Measurements from ENCODE around the gene SUV39H1. TPM values are rescaled to one million over a fixed set of nuclear protein-coding genes. Genes with fewer than 3 reads are reported as not detected.

SUV39H1 gene
- polyA plus RNA-seq, 1 of the 3 experiments (the other 2 are of a cell fraction) = 8.5 TPM

DNA sequence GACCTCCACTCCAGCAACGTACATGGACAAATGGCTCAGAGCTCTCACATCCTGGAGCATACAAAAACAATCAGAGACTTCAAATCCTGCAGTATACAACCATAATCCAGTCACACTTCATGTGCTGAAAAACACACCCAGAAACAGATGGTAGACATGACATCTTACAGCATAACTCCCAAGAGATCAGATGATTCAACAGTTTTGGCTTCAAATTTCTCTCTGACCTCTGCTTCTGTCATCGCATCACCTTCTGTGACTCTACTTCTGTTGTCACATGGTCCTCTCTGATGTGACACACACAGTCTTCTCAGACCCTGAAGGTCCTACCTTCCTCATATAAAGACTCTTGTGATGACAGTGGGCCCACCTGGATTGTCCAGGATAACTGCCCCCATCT, 18.5 kb downstream of the SUV39H1 start:
- no peaks in the 10 kb centered on the region; the same call in 1 of the 2 replicates for H3K27me3 ChIP-seq (ENCODE audit: insufficient read depth)
- ChIA-PET POLR2A (no interaction called here), CTCF (no interaction called here)
- H3K27ac ChIP-seq (ENCODE audit: low read depth in 2 of 2, low read length in 1 of 2) = no peak overlapping the region
- 29% methylated on average over 2 of the region's 2 CpGs for WGBS (ENCODE audit: low lambda C conversion rate)
- no peaks in the 10 kb centered on the region for H3F3A ChIP-seq (replicated peaks; ENCODE audit: insufficient read depth)
- H3K36me3 ChIP-seq (replicated peaks in 1 of 2; ENCODE audit: control insufficient read depth in 1 of 2, insufficient read depth in 2 of 2, low read length in 1 of 2) = no peaks in the 10 kb centered on the region
- H3K9ac ChIP-seq = no peak overlapping the region
- no peak overlapping the region for H3K4me3 ChIP-seq (ENCODE audit: low read depth in 2 of 2, low read length in 1 of 2)
- no peak overlapping the region for H3K4me2 ChIP-seq
- H2AFZ ChIP-seq (ENCODE audit: low read depth) = no peak overlapping the region
- no peaks in the 10 kb centered on the region for H3K79me2 ChIP-seq (ENCODE audit: insufficient read depth)
- no peaks in the 10 kb centered on the region for H3K9me3 ChIP-seq
- DNase-seq = no peak
- peaks cover 0 to 4% of the 10 kb centered on the region in 2 experiments; a peak in 1 of 4 replicates for H3K4me1 ChIP-seq (ENCODE audit: control insufficient read depth in 1 of 2, insufficient read depth in 2 of 2, low read depth in 1 of 2, low read length in 1 of 2)
- TF ChIP-seq RCOR1 (IDR thresholded peaks at IDR 0.05; ENCODE audit: low read length) = no peak
- no peak for TF ChIP-seq SIN3A (IDR thresholded peaks at IDR 0.05; ENCODE audit: borderline replicate concordance, low read depth, low read length)
- TF ChIP-seq RAD21 (IDR thresholded peaks at IDR 0.05; ENCODE audit: low read length) = no peak
- no peak for TF ChIP-seq POLR2AphosphoS5 (IDR thresholded peaks at IDR 0.05; ENCODE audit: low read depth, low read length)
- no peak for TF ChIP-seq TAF1 (IDR thresholded peaks at IDR 0.05; ENCODE audit: borderline replicate concordance, low read depth, low read length)
- TF ChIP-seq FOSL2 (IDR thresholded peaks at IDR 0.05; ENCODE audit: borderline replicate concordance, low read depth) = no peak
- no peak for TF ChIP-seq GABPA (IDR thresholded peaks at IDR 0.05; ENCODE audit: low read depth)
- TF ChIP-seq, protein P1, sequence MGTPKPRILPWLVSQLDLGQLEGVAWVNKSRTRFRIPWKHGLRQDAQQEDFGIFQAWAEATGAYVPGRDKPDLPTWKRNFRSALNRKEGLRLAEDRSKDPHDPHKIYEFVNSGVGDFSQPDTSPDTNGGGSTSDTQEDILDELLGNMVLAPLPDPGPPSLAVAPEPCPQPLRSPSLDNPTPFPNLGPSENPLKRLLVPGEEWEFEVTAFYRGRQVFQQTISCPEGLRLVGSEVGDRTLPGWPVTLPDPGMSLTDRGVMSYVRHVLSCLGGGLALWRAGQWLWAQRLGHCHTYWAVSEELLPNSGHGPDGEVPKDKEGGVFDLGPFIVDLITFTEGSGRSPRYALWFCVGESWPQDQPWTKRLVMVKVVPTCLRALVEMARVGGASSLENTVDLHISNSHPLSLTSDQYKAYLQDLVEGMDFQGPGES (IDR thresholded peaks at IDR 0.05; ENCODE audit: low read depth, low read length) = no peak
- TF ChIP-seq TEAD4 (IDR thresholded peaks at IDR 0.05; ENCODE audit: borderline replicate concordance, insufficient read depth) = no peak
- TF ChIP-seq RFX5 (IDR thresholded peaks at IDR 0.05; ENCODE audit: low read length) = no peak
- no peak for TF ChIP-seq YY1 (IDR thresholded peaks at IDR 0.05; ENCODE audit: low read depth)
- TF ChIP-seq EZH2phosphoT487 (IDR thresholded peaks at IDR 0.05; ENCODE audit: borderline replicate concordance, low read depth) = no peak
- no peaks in the 10 kb centered on the region for H3K9me2 ChIP-seq
- H4K20me1 ChIP-seq (ENCODE audit: insufficient read depth) = no peaks in the 10 kb centered on the region

DNA sequence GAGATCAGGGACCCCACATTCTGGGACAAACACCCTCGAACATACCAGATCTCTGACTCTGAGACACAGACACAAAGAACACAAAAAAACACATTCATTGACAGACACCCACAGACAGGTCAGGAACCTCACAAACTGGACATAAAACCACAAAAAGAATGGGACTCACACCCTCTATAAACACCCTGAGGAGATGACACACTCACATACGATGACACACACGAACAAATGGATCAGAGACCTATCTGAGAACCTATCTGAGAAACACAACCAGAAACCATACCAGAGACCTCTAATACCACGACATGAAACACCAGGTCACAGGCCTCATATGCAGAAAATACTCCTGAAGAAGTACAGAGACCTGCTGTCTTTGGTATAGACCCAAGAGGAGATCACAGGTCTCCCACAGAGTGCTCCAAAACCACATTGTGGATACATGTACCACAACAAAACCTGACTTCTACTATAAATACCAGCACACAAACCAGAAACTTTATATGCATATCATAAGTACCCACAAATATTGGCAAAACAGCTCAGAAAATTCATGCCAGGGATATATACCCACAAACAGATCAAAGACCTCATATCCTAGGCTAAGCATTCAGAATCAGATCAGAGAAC, 19.5 kb downstream of the SUV39H1 start:
- no peak for DNase-seq
- Histone ChIP-seq H4K20me1 (ENCODE audit: insufficient read depth) (no peaks in the 10 kb centered on the region), H3K9me3 (no peaks in the 10 kb centered on the region), H3K36me3 (replicated peaks in 1 of 2; ENCODE audit: control insufficient read depth in 1 of 2, insufficient read depth in 2 of 2, low read length in 1 of 2) (no peaks in the 10 kb centered on the region), H3K27ac (ENCODE audit: low read depth in 2 of 2, low read length in 1 of 2) (no peak overlapping the region), H3K4me2 (no peak overlapping the region), H3K9me2 (no peaks in the 10 kb centered on the region), H3K27me3 (ENCODE audit: insufficient read depth) (no peaks in the 10 kb centered on the region; the same call in 1 of the 2 replicates), H2AFZ (ENCODE audit: low read depth) (no peak overlapping the region), H3F3A (replicated peaks; ENCODE audit: insufficient read depth) (no peaks in the 10 kb centered on the region), H3K9ac (no peak overlapping the region), H3K79me2 (ENCODE audit: insufficient read depth) (no peaks in the 10 kb centered on the region), H3K4me1 (ENCODE audit: control insufficient read depth in 1 of 2, insufficient read depth in 2 of 2, low read depth in 1 of 2, low read length in 1 of 2) (peaks cover 0 to 4% of the 10 kb centered on the region in 2 experiments; a peak in 1 of 4 replicates), H3K4me3 (ENCODE audit: low read depth in 2 of 2, low read length in 1 of 2) (no peak overlapping the region)
- POLR2A ChIA-PET = no interaction called here
- no peak for TF ChIP-seq EZH2phosphoT487 (IDR thresholded peaks at IDR 0.05; ENCODE audit: borderline replicate concordance, low read depth)
- WGBS (ENCODE audit: low lambda C conversion rate) = 32% methylated on average over 4 of the region's 4 CpGs
- CTCF ChIA-PET = no interaction called here

Data from SK-N-SH (cell line).